ENCODE data around the gene TTC39A. TPM values are rescaled to one million over a fixed set of nuclear protein-coding genes. Genes with fewer than 3 reads are reported as not detected.

TTC39A gene
- total RNA-seq: 24.5 and 79.0 TPM in 2 replicates

GRCh38 chr1:51330331-51331201 is at the start of gene TTC39A:
TTC39A (minus strand) TSS chr1:51330562; CDS start chr1:51330477, 85 bp downstream.
- no peak for DNase-seq (ENCODE audit: low read depth)

- no peak for DNase-seq (ENCODE audit: low read depth)
These were observed 48.5 kb upstream of the TTC39A start for GRCh38 chr1:51378871-51379270.

GRCh38 chr1:51373898-51374297 is 43.5 kb upstream of the TTC39A start:
- DNase-seq (ENCODE audit: low read depth): no peak

- DNase-seq (ENCODE audit: low read depth): no peak
These were observed 42.2 kb upstream of the TTC39A start for GRCh38 chr1:51372561-51372960.

GRCh38 chr1:51369171-51369570 is 38.8 kb upstream of the TTC39A start:
- DNase-seq (ENCODE audit: low read depth): no peak

- DNase-seq (ENCODE audit: low read depth): no peak
These were observed 35.4 kb upstream of the TTC39A start for GRCh38 chr1:51365774-51366173.

GRCh38 chr1:51359879-51360278 is 29.5 kb upstream of the TTC39A start:
- DNase-seq (ENCODE audit: low read depth): no peak

- no peak for DNase-seq (ENCODE audit: low read depth)
These were observed 25.0 kb upstream of the TTC39A start for GRCh38 chr1:51355382-51355781.

GRCh38 chr1:51354416-51354815 is 24.1 kb upstream of the TTC39A start:
- no peak for DNase-seq (ENCODE audit: low read depth)

- no peak for DNase-seq (ENCODE audit: low read depth)
These were observed 21.5 kb upstream of the TTC39A start for GRCh38 chr1:51351907-51352306.

- no peak for DNase-seq (ENCODE audit: low read depth)
These were observed 19.5 kb upstream of the TTC39A start for GRCh38 chr1:51349862-51350261.

GRCh38 chr1:51348147-51348527 is 17.8 kb upstream of the TTC39A start:
- no peak for DNase-seq (ENCODE audit: low read depth)

GRCh38 chr1:51347398-51348146 is 17.2 kb upstream of the TTC39A start:
- DNase-seq (ENCODE audit: low read depth): no peak

- no peak for DNase-seq (ENCODE audit: low read depth)
These were observed 16.0 kb upstream of the TTC39A start for GRCh38 chr1:51346086-51346942.

- no peak for DNase-seq (ENCODE audit: low read depth)
These were observed 14.9 kb upstream of the TTC39A start for GRCh38 chr1:51345300-51345687.

- no peak for DNase-seq (ENCODE audit: low read depth)
These were observed 14.4 kb upstream of the TTC39A start for GRCh38 chr1:51344602-51345299.

GRCh38 chr1:51344276-51344601 is 13.9 kb upstream of the TTC39A start:
- no peak for DNase-seq (ENCODE audit: low read depth)

GRCh38 chr1:51343624-51344023 is 13.3 kb upstream of the TTC39A start:
- no peak for DNase-seq (ENCODE audit: low read depth)

- no peak for DNase-seq (ENCODE audit: low read depth)
These were observed 12.3 kb upstream of the TTC39A start for GRCh38 chr1:51342591-51343206.

- no peak for DNase-seq (ENCODE audit: low read depth)
These were observed 11.6 kb upstream of the TTC39A start for GRCh38 chr1:51341876-51342496.

- no peak for DNase-seq (ENCODE audit: low read depth)
These were observed 10.0 kb upstream of the TTC39A start for GRCh38 chr1:51340380-51340779.

Measured in renal cortical epithelial cell (primary cell).